ENCODE results near the gene DPM3. TPM values are rescaled to one million over a fixed set of nuclear protein-coding genes. Genes with fewer than 3 reads are reported as not detected.

Gene DPM3
- total RNA-seq: 10 to 100 TPM; 60.3 to 66.8 TPM

GRCh38 chr1:155139895-155140629, at the start of gene DPM3:
DPM3 (minus strand) TSS chr1:155140531; CDS start chr1:155140240, 291 bp downstream.

GRCh38 chr1:155173478-155174323, 33.4 kb upstream of the DPM3 start, which contains the start of gene TRIM46:
TRIM46 (plus strand) TSS chr1:155173849; CDS start chr1:155173967, 118 bp downstream.

GRCh38 chr1:155172732-155173477, 32.6 kb upstream of the DPM3 start, which contains the start of gene KRTCAP2:
KRTCAP2 (minus strand) TSS chr1:155173304; CDS start chr1:155173224, 80 bp downstream.

GRCh38 chr1:155135415-155136028, 4.8 kb downstream of the DPM3 start, which contains the start of gene SLC50A1:
SLC50A1 (plus strand) TSS chr1:155135852; CDS start chr1:155135912, 60 bp downstream.

GRCh38 chr1:155127105-155127966, 13.0 kb downstream of the DPM3 start, which contains the start of gene EFNA1:
EFNA1 (plus strand) TSS chr1:155127876; CDS start chr1:155127978, 102 bp downstream.

Other genes starting within 250 kb of the DPM3 start
- gene PMVK, start 203.8 kb downstream of the DPM3 start, total RNA-seq: 10 to 100 TPM; 29.6 to 33.1 TPM
- gene PBXIP1, start 184.4 kb downstream of the DPM3 start, total RNA-seq: 100 to 1,000 TPM; 101 to 102 TPM
- gene PYGO2, start 178.7 kb downstream of the DPM3 start, total RNA-seq: 10 to 100 TPM; 42.7 to 43.0 TPM
- 10 to 100 TPM; 66.7 to 72.8 TPM for gene SHC1, start 169.8 kb downstream of the DPM3 start, total RNA-seq
- 100 to 1,000 TPM; 104 to 118 TPM for gene CKS1B, start 165.8 kb downstream of the DPM3 start, total RNA-seq
- 10 to 100 TPM; 34.2 to 38.9 TPM for gene FLAD1, start 157.2 kb downstream of the DPM3 start, total RNA-seq
- gene LENEP, start 146.9 kb downstream of the DPM3 start, total RNA-seq: 1 to 10 TPM in 1 of 2 experiments, under 1 TPM in 1; 0.63 to 1.2 TPM
- 100 to 1,000 TPM; 119 TPM for gene ZBTB7B, start 137.7 kb downstream of the DPM3 start, total RNA-seq
- 1 to 10 TPM in 1 of 2 experiments, under 1 TPM in 1; 0.79 to 1.2 TPM for gene DCST2, start 106.8 kb downstream of the DPM3 start, total RNA-seq
- not detected for gene DCST1, start 106.7 kb downstream of the DPM3 start, total RNA-seq
- 10 to 100 TPM; 50.6 to 50.7 TPM for gene ADAM15, start 89.2 kb downstream of the DPM3 start, total RNA-seq
- gene EFNA4, start 76.8 kb downstream of the DPM3 start, total RNA-seq: 1 to 10 TPM; 9.0 to 9.6 TPM
- 1 to 10 TPM; 4.1 to 4.2 TPM for gene EFNA3, start 61.7 kb downstream of the DPM3 start, total RNA-seq
- under 1 TPM; 0.25 to 0.26 TPM for gene EFNA1, start 12.7 kb downstream of the DPM3 start, total RNA-seq
- 10 to 100 TPM; 44.1 to 49.0 TPM for gene SLC50A1, start 4.7 kb downstream of the DPM3 start, total RNA-seq
- 100 to 1,000 TPM; 173 to 190 TPM for gene KRTCAP2, start 32.8 kb upstream of the DPM3 start, total RNA-seq
- gene TRIM46, start 33.3 kb upstream of the DPM3 start, total RNA-seq: 10 to 100 TPM; 16.4 to 19.1 TPM
- 10 to 100 TPM; 28.2 to 31.5 TPM for gene THBS3, start 67.4 kb upstream of the DPM3 start, total RNA-seq
- 10 to 100 TPM; 30.3 to 30.6 TPM for gene MTX1, start 68.2 kb upstream of the DPM3 start, total RNA-seq
- 10 to 100 TPM; 21.1 to 23.2 TPM for gene ENTREP3, start 115.0 kb upstream of the DPM3 start, total RNA-seq
- gene SCAMP3, start 121.8 kb upstream of the DPM3 start, total RNA-seq: 10 to 100 TPM; 83.3 to 85.5 TPM
- gene CLK2, start 133.0 kb upstream of the DPM3 start, total RNA-seq: 100 to 1,000 TPM; 100 to 104 TPM
- gene HCN3, start 136.9 kb upstream of the DPM3 start, total RNA-seq: 1 to 10 TPM; 4.3 TPM
- gene PKLR, start 160.9 kb upstream of the DPM3 start, total RNA-seq: not detected
- gene FDPS, start 168.3 kb upstream of the DPM3 start, total RNA-seq: 100 to 1,000 TPM; 277 to 292 TPM
- gene RUSC1, start 180.4 kb upstream of the DPM3 start, total RNA-seq: 10 to 100 TPM; 22.4 to 24.5 TPM

Measured in activated naive CD4-positive, alpha-beta T cell treated with anti-CD3 and anti-CD28 coated beads, Interleukin-2, amount 10 ng/mL, durations not matched to agents 5 hours and 36 hours (primary cell).